Ishikawa (cell line): ENCODE results near the gene ADCY9.

Source experiments
- CEBPB ChIP-seq: IDR thresholded peaks from 2 replicates; pipeline ENCODE4 v1.6.1; 2012
- CREB1 ChIP-seq: IDR thresholded peaks from 2 replicates; pipeline ENCODE4 v1.6.1; 2012; ENCODE audit warnings: low read depth
- EGR1 ChIP-seq: IDR thresholded peaks from 2 replicates; pipeline ENCODE4 v1.6.1; 2012
- EP300 ChIP-seq: IDR thresholded peaks from 2 replicates; pipeline ENCODE4 v1.6.1; 2012; ENCODE audit warnings: borderline replicate concordance
- FOXM1 ChIP-seq: IDR thresholded peaks from 2 replicates; pipeline ENCODE4 v1.6.1; 2012; ENCODE audit warnings: low read depth, borderline replicate concordance
- NFIC ChIP-seq: IDR thresholded peaks from 2 replicates; pipeline ENCODE4 v1.6.1; 2012
- RAD21 ChIP-seq: IDR thresholded peaks from 2 replicates; pipeline ENCODE4 v1.6.1; 2012; ENCODE audit warnings: low read depth
- TAF1 ChIP-seq: IDR thresholded peaks from 2 replicates; pipeline ENCODE4 v1.6.1; 2012; ENCODE audit warnings: low read depth, mild to moderate bottlenecking
- TCF12 ChIP-seq: IDR thresholded peaks from 2 replicates; pipeline ENCODE4 v1.6.1; 2012; ENCODE audit warnings: low read depth
- TEAD4 ChIP-seq: IDR thresholded peaks from 2 replicates; pipeline ENCODE4 v1.6.1; 2012
- YY1 ChIP-seq: IDR thresholded peaks from 2 replicates; pipeline ENCODE4 v1.6.1; 2012; ENCODE audit warnings: low read depth
- ZBTB7A ChIP-seq: IDR thresholded peaks from 2 replicates; pipeline ENCODE4 v1.6.1; 2012; ENCODE audit warnings: low read depth
- TF ChIP-seq, protein P1 (sequence below): IDR thresholded peaks from 2 replicates; pipeline ENCODE4 v1.6.1; 2012; ENCODE audit warnings: low read depth, mild to moderate bottlenecking
- TF ChIP-seq, protein P2 (sequence below): IDR thresholded peaks from 2 replicates; pipeline ENCODE4 v1.6.1; 2012
- TF ChIP-seq, protein P3 (sequence below): IDR thresholded peaks from 2 replicates; pipeline ENCODE4 v1.6.1; 2012

The ADCY9 gene

DNA sequence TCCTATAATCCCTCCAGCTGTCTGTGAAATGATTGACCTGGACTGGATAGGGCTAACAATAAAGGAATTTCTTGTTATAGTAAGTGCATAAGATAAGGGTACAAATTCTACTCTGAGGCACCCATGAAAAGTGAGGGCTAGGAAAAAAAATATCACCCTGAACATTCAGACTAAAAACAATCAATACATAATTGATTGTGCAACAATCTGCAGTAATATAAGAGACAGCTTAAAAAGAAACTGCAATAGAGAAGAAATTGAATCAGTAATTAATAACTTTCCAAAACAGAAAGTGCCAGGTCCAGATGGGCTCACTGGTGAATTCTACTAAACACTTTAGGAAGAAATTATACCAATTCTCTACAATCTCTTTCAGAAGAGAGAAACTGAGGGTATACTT is 191.5 kb downstream of the ADCY9 start:
- TF ChIP-seq ZBTB7A = no peak

DNA sequence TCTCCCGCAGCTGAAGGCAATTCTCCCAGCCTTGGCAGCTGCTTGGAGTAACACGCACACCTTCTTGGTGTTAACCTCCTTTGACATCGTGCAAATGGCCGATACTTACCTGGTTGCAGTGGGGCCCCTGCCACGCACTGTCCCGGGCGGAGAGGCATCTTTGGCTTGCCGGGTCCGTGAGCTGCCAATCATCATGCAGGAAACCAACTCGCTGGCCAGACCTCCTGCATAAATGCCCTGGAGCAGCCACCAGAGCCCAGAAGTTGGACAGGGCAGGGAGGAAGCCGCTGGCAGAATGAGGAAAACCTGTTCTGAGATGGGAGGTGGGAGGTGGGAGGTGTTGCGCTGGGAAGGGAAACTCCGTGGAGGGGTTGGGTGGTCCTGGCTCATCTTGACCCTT is 194.0 kb downstream of the ADCY9 start:
- TF ChIP-seq RAD21 = no peak
- TF ChIP-seq TEAD4 = no peak
- TF ChIP-seq FOXM1 = no peak
- no peak for TF ChIP-seq CREB1
- TF ChIP-seq NFIC = no peak
- no peak for TF ChIP-seq ZBTB7A
- TF ChIP-seq CEBPB = no peak

DNA sequence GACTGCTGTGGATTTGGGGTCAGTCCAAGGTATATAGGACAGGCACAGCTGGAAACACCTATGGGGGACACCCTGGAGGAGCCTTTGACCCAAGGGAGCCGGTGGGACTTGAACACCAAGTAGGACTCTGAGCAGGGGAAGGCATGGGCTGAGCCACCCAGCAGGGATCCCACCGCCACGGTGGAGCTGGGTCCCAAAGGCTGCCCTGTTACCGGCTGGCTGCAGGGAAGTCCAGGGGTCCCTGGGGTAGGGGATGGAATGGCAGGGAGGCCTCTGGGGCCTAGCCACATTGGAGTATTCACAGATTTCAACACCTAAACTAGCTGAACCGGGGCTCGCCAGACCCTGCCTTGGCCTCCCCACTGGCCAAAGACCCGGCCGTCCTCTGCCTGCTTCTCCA is 196.0 kb downstream of the ADCY9 start:
- TF ChIP-seq FOXM1 = no peak

DNA sequence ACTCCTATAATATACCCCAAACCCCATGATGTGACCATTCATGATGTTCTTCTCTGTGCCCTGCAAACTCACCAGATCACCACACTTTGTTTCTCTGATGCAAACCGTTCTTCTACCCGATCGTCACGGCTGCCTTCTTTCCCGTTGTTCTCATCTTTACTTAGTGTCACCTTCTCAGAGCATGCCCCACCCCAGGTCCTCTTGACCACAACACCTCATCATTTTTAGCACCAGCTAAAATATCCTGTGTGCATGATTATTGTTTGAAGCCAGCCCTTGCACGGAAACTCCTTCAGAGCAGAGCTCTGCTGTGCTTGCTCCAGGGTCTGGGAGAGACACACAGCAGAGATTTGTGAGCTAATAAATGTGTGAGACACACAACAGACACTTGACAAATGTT is 196.8 kb downstream of the ADCY9 start:
- TF ChIP-seq YY1 (no peak), EGR1 (no peak), TCF12 (no peak), CEBPB (no peak), RAD21 (no peak), TEAD4 (no peak), CREB1 (no peak), NFIC (no peak), FOXM1 (no peak), TAF1 (no peak), EP300 (no peak), ZBTB7A (no peak)
- TF ChIP-seq, protein P1, sequence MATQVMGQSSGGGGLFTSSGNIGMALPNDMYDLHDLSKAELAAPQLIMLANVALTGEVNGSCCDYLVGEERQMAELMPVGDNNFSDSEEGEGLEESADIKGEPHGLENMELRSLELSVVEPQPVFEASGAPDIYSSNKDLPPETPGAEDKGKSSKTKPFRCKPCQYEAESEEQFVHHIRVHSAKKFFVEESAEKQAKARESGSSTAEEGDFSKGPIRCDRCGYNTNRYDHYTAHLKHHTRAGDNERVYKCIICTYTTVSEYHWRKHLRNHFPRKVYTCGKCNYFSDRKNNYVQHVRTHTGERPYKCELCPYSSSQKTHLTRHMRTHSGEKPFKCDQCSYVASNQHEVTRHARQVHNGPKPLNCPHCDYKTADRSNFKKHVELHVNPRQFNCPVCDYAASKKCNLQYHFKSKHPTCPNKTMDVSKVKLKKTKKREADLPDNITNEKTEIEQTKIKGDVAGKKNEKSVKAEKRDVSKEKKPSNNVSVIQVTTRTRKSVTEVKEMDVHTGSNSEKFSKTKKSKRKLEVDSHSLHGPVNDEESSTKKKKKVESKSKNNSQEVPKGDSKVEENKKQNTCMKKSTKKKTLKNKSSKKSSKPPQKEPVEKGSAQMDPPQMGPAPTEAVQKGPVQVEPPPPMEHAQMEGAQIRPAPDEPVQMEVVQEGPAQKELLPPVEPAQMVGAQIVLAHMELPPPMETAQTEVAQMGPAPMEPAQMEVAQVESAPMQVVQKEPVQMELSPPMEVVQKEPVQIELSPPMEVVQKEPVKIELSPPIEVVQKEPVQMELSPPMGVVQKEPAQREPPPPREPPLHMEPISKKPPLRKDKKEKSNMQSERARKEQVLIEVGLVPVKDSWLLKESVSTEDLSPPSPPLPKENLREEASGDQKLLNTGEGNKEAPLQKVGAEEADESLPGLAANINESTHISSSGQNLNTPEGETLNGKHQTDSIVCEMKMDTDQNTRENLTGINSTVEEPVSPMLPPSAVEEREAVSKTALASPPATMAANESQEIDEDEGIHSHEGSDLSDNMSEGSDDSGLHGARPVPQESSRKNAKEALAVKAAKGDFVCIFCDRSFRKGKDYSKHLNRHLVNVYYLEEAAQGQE = no peak
- TF ChIP-seq, protein P2, sequence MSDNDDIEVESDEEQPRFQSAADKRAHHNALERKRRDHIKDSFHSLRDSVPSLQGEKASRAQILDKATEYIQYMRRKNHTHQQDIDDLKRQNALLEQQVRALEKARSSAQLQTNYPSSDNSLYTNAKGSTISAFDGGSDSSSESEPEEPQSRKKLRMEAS = no peak
- TF ChIP-seq, protein P3, sequence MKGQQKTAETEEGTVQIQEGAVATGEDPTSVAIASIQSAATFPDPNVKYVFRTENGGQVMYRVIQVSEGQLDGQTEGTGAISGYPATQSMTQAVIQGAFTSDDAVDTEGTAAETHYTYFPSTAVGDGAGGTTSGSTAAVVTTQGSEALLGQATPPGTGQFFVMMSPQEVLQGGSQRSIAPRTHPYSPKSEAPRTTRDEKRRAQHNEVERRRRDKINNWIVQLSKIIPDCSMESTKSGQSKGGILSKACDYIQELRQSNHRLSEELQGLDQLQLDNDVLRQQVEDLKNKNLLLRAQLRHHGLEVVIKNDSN = no peak

DNA sequence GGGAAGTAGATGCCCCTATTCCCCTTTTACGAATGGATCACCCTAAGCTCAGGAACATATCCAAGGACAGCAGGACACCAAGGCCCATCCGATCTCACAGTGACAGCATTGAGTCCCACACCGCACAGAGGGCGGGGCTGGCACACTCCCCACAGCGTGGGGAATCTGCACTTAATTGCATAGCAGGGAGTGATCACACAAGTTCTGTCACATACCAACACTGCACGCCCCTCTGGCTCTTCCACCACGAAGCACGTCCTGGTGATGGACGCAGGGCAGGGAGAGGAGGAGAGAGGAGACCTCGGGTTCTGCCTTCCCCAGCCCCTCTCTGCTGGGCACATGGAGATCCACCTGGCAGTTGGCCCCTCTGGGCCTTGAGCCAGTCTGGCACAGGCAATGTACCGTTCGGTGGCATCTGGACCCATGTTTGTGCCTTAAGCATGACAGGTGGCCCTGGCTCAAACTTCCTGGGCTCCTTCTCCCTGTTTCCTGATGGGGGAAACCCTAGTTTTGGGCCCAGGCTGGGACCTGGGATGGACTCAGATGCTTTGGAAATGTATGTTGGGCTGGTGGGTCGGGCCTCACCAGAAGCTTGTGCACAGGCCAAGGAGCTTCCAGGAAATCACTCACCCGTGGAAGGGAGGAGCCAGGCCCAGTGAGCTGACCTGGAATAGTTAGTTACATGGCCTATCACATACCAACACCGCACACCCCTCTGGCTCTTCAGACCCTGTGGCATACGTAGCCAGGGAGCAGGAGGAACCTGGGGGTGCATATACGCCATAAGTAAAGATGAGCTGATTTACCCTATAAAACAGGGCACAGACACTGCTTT is 200.6 kb downstream of the ADCY9 start:
- TF ChIP-seq NFIC (0 out of 2 replicates have a peak, but pooled peaks have one; percentile 5), TCF12 (peak; percentile 61; the same call in 1 of the 2 replicates), YY1 (no peak), TEAD4 (peak; percentile 82), EP300 (peak; percentile 38; the same call in 1 of the 2 replicates)

DNA sequence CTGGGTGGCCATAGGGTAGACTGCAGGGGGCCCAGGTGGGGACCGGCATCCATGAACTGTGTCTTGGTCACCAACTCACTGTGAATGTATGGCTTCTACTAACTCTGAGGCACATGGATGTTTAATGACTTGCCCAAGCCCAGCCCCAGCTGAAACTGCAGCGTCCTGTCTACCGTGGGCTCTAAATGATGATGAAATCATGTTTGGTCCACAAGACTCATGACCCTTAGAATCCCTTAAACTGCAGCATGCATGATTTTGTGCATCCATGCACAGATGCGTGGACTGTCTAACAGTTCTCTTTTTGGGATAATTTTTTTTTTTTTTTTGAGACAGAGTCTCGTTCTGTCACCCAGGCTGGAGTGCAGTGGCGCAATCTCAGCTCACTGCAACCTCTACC is 203.3 kb downstream of the ADCY9 start:
- TF ChIP-seq FOXM1 (no peak), NFIC (no peak), CEBPB (no peak), EGR1 (no peak), TEAD4 (no peak), TAF1 (no peak), RAD21 (no peak), CREB1 (no peak), TCF12 (no peak), ZBTB7A (no peak)
- TF ChIP-seq, protein P3 = no peak
- TF ChIP-seq, protein P1 = no peak
- TF ChIP-seq, protein P2 = no peak
